Astrocyte of the hippocampus (primary cell): ENCODE results near the gene PUM1.
"Not testable (repeated sequence)": the region's sequence is repeated elsewhere in the genome, so short reads cannot be mapped to it uniquely, and the experiment has no call there.

Experiments
- DNase-seq: peaks from one replicate; pipeline ENCODE4 v3.0.0; 2011; ENCODE audit warnings: low read depth, low spot score

Gene PUM1

DNA sequence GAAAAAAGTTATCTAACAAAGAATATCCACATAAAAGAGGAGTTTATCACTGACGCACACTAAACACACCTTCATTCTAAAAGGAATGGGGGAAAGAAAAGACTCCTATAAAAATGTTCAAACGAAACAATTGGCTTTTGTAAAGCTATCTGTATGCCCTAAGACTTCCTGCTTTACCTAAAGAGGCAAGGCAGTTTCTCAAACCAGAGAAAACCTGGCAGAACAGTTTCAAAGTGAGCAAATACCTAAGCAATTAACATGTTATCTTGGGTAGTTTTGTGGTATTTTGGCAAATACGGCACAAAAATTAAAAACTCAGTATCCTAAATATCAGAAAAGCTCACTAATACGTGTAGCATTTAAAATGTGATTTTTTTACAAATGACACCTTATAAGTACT is 1.9 kb downstream of the PUM1 start:
- peak; percentile 52 for DNase-seq

DNA sequence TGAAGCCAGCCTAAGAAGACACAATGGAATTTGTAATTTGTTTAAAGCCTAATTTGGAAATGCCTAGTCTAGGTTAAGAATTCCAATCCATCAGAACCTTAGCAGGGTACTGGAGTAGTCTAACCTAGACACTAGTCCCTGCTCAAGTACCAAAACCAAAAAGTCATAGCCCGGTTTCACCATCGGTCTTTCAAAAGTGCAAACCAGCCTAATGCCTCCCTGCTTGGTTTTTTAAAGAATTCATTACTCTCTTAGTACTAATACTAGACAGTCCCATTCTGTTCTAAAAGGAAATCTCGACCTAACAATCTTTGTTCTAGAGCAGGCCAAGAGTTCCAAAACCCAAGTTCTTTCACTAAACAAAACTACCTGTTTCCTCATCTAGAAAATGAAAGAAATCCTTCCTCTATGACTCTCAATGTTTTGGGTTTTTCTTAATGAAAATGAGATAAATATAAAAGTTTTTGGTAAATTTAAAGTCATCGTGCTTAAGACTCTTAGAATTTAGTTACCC is 2.6 kb downstream of the PUM1 start:
- DNase-seq, result peak; percentile 25

DNA sequence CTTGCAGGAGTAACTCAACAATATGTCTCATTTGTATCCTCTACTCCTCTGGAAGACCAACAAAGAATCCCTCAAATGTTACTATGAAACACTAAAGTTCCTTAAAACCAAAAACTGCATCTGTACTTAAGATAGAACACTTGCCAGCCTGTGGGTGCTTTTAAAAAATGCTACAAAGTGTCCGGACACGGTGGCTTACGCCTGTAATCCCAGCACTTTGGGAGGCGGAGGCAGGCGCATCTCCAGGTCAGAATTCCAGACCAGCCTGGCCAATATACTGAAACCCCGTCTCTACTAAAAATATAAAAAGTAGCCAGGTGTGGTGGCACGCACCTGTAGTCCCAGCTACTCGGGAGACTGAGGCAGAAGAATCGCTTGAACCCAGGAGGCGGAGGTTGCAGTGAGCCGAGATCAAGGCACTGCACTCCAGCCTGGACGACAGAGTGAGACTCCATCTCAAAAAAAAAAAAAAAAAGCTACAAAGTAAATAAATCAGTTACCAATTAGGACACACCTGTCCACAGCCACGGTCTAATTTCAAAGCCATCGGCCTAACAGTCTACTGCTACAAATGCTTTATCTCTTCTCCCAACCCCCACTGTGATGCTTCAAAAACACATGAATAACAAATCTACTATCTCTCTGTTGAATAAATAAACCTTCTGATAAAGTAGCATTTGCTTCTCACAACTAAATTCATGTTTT is 3.2 kb downstream of the PUM1 start:
- DNase-seq, result not testable (repeated sequence)

DNA sequence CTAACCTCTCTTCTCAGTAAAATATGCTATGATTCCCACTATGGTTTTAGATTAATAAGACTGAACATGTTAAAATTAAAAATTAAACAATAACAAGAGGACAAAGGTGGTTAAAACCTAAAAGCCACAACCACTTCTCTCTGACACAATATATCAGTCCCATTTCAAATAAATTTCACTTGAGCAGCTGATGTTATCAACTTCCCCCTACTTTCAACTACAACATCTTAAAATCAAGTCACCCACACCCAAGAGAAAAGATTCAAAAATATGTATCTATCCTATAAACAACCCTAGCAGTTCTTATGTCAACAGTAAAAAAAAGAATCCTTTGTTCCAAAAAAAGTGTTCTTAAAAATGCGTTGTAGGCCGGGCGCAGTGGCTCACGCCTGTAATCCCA is 7.5 kb downstream of the PUM1 start:
- no peak for DNase-seq

DNA sequence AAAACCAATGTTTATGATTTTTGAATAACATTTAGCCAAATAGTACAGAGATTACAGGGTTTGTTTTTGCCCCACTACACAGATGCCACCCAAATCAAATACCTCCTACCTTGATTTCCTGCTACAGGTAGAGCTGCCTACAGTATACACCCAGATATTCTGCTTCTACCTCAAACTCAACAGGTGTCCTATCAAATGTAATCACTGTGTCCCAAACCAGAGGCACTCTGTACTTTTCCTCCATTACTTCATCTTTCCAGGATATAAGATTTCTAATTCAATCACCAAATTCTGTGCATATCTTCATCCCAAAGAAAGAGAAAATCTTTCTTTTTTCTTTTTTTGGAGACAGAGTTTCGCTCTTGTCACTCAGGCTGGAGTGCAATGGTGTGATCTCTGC is 9.6 kb downstream of the PUM1 start:
- DNase-seq, result no peak

DNA sequence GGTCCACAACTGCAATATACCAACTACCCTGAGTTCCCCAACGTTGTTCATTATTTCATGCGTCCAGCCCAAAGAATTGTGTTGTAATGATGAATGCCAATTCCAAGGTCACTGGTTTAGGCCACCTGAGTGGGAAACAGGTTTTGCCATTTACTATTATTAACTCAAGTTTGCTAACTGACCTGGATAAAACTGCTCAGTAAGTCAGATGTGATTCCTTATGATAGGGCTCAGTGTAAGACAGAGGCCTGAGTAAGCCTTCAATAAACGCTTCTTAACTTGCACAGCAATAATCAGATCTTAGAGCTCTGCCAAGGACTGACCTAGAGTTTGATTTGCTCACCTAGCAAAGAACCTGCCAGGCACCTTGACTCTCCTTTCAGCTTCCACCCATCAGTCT is 10.0 kb downstream of the PUM1 start:
- no peak for DNase-seq

DNA sequence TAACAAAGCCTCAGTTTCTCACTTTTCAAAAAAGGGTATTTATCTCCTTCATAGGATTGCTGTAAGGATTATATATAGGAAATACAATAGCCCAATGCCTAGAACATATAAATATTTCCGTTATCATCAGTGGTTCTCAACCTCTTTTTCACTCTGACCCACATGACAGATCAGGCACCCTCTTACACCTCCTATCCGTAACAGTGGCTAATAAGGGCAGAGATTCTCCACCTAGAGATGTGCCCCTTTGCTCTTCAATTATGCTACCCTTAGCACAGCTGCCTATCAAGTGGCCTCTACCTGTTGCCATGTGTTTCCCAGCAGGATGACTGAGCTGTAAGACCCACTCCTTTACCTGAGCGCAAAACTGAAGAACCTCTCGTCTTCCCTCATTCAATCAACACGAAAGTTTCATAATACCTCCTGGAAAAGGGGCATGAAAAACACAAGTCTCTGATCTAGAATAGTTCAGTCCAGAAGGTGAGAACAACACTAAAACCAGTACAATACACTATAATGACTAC is 10.5 kb downstream of the PUM1 start:
- DNase-seq, result no peak

DNA sequence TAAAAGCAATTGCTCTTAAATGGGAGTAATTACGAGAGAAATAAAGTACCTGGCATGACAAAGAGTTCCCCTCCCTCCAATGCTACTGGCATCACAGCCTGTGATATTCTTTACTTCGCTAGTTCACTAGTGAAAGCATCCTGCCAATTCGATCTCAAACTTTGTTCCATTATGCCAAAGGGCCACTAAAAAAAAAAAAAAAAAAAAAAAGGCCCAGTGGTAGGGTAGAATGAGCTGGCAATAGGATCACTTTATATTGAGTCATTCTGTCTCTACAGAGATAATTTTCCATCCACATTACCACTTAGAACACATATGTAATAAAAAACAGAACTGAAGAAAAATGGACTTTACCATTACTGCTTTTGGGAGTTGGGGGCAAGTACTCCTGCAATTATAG is 11.2 kb downstream of the PUM1 start:
- DNase-seq, result peak; percentile 22

DNA sequence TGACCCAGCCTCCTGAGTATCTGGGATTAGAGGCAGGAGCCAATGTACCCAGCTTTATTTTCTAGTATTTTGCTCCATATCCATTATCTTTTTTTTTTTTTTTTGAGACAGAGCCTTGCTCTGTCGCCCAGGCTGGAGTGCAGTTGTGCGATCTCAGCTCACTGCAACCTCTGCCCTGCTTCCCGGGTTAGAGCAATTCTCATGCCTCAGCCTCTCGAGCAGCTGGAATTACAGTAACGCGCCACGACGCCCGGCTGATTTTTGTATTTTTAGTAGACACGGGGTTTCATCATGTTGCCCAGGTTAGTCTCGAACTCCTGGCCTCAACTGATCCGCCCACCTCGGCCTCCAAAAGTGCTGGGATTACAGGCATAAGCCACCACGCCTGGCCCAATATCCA is 12.9 kb downstream of the PUM1 start:
- DNase-seq, result not testable (repeated sequence)

DNA sequence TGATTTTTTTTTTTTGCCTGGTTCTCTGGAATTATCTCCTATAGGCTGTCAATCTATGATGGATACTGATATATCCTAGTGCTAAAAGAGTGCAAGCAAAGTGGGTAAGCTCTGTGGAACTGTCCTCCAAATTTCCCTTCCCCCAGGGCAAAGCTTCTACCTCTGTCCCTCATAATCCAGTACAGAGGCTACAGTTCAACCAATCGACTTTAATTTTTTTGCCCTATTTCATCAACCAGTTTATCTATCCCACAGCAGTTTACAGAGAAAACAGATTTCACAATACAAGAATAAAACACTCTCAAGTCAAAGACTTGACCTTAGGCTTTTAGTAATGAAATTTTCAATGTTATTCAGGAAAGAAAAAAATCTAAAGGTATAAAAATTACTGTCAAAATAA is 13.9 kb downstream of the PUM1 start:
- DNase-seq, result no peak

DNA sequence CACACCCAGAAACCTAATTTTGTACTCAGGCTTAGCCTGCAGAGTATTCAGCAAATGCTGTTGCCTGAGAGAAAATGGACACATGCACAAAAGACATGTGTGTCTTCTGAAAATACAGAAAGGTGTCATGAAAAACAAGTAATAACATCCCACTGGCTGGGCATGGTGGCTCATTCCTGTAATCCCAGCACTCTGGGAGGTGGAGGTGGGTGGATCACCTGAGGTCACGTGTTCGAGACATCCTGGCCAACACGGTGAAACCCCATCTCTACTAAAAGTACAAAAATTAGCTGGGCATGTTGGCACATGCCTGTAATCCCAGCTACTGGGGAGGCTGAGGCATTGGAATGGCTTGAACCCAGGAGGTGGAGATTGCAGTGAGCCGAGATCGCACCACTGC is 18.0 kb downstream of the PUM1 start:
- DNase-seq, result not testable (repeated sequence)

DNA sequence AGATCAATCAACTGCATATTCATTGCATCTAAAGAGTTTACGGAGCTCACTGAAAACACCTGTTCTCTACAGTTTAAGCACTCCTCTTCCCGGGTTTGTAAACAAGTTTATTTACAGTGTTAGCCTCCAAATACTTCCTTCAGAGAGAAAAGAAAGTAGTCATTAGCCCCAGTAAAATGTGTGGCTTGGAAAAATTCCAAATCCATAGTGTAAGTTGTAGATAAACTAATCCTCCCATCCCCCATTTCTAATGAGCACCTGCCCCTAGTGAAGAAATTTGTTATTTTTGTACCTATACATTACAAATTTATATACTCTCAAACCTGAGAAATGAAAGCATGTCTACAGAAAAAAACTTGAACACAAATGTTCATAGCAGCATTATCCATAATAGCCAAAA is 21.9 kb downstream of the PUM1 start:
- no peak for DNase-seq

DNA sequence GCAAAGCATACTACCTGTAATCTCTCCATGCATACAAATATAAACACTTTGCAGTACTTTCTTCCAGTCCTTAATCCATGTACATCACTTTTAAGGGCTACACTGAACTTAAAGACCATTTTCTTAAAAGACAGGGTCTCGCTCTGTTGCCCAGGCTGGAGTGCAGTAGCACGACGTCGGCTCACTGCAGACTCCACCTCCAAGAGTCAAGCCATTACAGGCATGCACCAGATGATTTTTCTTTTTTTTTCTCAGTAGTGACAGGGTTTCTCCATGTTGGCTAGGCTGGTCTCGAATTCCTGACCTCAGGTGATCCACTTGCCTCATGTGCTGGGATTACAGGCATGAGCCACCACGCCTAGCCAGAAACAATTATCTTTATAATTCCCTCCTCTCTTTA is 22.9 kb downstream of the PUM1 start:
- no peak for DNase-seq

DNA sequence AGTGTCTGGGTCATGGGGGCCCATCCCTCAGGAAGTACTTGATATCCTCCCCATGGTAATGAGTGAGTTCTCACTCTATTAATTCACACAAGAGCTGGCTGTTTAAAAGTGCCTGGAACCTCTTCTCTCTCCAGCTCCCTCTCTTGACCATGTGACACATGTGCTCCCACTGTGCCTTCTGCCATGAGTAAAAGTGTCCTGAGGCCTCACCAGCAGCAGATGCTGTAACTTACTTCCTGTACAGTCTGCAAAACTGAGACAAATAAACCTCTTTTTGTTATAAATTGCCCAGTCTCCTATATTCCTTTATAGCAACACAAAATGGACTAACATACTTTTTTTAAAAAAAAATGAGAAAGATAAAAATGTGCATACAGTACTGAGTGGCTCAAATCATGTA is 24.0 kb downstream of the PUM1 start:
- DNase-seq, result no peak

DNA sequence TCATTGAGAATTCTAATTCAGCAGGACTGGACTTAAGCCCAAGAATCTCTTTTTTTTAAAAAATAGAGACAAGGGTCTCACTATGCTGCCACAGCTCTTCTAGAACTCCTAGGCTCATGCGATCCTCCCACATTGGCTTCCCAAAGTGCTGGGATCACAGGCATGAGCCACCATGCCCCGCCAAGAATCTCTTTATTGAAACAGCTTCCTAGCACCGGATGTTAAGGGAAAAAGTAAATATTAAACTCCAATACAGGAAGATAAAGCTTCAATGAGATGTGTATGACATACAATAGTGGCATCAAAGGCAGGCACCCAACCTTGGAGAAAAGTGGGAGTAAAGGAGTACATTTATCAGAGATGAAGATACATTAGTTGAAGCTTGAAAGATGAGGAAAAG is 25.5 kb downstream of the PUM1 start:
- DNase-seq, result no peak

DNA sequence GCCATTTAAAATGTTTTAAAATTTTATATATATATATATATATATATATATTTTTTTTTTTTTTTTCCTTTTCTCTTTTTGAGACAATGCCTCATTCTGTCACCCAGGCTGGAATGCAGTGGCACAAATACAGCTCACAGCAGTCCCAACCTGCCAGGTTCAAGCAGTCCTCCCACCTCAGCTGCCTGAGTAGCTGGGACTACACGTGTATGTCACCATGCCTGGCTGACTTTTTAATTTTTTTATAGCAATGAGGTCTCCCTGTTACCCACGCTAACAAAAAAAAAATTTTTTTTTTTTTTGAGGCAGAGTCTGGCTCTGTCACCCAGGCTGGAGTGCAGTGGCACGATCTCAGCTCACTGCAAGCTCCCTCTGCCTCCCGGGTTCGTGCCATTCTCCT is 26.6 kb downstream of the PUM1 start:
- DNase-seq, result not testable (repeated sequence)

DNA sequence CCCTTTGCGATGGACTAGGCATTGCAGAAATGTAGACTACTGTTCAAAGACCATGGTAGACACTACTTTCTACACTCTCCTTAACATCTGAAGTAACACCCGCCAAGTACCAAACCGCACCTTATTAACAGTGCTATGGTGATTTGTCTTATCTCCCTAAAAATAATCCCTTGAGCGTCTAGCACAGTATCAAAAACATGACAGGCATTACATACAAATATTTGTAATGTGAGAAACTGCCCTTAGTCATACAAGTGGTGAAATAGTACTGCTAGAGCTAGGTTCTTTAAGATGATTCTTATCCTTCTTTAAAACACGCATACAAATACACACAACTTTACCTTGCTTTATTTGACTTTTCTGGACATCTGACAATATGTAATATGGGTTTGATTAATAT is 27.2 kb downstream of the PUM1 start:
- DNase-seq, result peak; percentile 16

DNA sequence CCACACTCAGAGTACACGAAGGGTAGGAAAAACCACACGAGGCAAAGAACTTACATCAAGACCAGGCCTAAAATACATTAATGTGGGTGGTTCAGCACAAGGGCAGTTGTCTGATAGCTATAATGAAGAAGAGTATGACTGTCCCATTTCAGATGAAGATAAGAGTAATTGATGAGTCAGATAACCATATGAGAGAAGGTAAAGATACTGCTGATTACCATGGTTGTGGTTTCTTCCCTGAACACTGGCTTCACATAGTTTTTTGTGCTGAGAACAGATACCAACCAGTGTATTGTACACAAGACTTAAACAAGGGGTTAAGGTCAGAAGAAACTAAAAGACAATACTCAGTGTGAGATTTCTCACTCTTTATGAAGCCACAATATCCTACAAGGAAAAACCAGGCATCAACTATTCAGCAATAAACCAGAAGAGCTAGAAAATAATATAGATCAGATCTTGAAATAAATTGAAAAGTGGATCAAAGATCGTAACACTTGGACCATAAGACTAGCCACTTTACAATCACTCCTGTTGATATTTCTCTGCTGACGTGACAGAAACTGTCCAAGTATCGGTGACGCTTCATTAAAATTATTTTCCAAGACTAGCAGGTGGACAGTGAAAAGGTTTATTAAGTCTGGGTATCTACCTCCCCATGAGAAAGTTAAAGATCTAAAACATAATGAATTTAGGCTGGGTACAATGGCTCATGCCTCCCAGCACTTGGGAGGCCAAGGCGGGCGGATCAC is 28.6 kb downstream of the PUM1 start:
- no peak for DNase-seq

DNA sequence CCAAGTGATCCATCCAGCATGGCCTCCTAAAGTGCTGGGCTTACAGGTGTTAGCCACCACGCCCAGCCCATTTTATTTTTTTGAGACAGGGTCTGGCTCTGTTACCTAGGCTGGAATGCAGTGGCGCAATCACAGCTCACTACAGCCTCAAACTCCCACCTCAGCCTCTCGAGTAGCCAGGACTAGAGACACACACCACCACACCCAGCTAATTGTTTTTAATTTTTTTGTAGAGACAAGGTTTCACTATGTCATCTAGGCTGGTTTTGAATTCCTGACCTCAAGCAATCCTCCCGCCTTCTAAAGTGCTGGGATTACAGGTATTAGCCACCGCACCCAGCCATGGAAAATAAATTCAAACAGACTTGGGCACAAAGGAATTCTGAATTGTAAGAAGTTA is 31.9 kb downstream of the PUM1 start:
- DNase-seq, result no peak

DNA sequence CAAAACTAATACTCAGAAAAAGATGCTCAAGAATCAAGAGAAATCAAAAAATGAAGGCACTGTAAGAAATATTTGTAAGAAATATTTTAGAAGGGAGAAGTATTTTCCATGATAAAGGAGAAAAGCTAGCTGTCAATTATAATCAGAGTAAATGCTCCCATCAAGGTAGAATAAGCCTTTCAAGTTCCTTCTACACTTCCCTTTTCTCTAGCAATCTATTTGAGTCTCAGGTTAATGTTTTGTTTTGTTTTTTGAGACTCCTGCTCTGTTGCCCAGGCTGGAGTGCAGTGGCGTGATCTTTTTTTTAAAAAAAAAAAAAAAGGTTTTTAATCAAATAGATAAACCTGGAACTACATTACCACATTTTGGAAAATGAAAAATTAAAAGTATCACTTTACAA is 33.3 kb downstream of the PUM1 start:
- no peak for DNase-seq

DNA sequence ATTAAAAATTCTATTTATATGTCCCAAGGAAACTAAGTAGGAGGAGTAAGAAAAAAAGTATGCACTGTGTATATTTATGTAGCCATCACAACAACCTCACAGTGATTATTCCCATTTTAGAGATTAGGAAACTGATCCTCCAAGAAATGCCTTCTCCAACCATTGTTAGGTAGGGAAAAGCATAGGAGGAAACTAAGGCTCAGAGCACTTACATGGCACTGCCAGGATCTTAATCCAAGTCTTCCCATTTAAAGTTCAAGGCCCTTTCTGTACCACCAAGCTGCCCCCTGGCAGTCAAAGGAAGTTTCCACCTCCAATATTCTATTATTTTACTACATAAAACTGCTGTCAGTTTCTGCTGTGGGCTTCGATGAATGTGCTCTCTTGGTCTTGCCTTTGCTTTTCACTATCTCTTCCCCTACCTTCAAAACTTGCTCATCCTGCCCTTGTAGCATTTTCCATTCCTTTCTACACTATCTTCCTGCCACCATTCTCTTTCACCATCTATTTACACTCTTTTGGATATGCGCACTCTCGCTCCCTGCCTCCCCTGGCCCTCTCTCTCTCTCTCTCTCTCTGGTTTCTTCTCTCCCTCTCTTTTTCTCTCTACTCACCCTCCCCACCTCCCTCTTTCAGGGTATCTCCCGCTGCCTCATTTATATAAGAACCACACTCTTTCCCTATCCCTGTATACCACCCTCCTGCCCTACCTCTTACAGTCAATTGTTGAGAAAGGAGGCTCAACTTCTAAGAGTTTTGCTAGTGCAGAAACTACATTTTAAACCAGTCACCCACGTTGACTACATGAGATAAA is 34.0 kb downstream of the PUM1 start:
- no peak for DNase-seq

DNA sequence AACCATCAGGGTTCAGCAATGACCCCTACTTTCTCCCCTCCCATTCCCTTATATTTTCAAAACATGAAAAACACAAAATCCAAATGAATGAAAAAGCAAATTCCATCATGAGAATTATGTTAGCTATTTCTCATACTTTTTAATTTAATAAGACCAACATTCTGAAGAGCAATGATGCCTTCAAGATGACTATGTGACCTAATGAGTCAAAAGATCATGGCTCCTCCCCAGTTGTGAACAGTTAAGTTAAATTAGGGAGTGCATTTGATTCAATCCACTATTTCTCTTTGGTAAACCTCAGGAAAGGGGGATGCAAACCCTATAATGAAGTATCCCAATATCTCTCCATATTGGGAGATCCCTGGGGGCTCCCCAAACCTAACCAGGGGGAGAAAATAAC is 36.5 kb downstream of the PUM1 start:
- no peak for DNase-seq
